GM19468 (cell line): ENCODE results near the gene ZNF549.

ENCODE experiments used
- ATAC-seq: cut with Tn5 transposase; IDR thresholded peaks from one replicate; pipeline ENCODE4 v1.9.1; 2021; ENCODE audit warnings: mild to moderate bottlenecking, moderate library complexity, moderate number of reproducible peaks; ENCODE audit not compliant: unreplicated experiment; ENCODE audit errors: extremely low read depth

Gene ZNF549

DNA sequence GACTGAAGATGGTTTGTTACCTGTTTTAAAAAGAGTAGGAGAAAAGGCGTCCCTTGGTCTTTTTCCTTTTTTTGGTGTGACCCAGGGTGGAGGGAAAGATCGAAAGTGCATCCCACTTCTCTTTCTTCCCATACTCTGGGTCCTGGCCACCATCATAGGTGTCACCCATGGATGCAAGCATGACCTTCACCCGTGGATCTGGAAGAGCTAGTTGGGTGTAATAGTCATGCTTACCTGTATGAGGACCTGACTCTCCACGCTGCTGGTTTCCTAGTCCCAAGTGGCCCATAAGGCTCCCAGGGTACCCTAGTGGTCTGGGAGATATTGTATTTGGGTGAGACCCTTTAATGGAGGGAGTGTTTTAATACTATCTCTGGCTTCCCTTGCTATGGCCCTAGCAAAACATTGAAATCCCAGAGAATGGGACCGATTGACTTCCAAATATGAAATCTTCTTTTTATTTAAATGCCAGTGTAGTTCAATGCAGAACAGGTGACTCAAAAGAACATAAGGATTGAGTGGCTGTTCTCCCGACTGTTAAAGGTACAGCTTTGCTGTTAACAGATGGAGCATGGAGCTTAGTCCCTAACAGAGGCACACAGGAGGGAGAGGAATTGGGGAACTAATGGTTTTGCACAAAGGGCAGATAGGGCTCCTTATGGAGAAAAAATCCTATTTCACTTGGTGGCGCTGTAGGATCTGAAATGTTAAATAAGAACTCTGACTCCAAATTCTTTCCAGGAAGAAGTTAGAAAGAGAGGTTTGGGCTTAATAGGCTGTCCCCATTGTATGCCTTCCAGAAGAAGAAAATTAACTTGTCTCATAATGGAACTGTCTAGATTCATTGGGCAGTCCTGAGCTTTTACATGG, 39.5 kb downstream of the ZNF549 start:
- no peak for ATAC-seq

DNA sequence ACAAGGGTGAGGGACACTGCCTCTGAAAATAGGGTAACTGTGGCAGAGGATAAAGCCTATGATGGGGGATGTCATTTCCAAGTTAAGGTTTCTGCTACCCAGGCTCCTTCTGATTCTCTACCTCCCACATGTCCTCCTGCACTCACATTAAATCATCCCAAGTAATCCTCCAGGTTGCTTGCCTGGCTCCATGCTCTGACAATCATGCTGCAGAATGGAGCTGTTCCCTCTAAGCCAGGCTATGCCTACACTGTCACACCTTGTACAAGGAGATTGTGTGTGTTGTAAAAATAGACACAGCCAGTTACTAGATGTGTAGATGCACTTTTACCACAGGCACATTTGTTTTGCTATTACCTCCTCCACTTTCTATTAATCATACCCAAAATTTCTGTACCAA, 43.6 kb downstream of the ZNF549 start:
- no peak for ATAC-seq

DNA sequence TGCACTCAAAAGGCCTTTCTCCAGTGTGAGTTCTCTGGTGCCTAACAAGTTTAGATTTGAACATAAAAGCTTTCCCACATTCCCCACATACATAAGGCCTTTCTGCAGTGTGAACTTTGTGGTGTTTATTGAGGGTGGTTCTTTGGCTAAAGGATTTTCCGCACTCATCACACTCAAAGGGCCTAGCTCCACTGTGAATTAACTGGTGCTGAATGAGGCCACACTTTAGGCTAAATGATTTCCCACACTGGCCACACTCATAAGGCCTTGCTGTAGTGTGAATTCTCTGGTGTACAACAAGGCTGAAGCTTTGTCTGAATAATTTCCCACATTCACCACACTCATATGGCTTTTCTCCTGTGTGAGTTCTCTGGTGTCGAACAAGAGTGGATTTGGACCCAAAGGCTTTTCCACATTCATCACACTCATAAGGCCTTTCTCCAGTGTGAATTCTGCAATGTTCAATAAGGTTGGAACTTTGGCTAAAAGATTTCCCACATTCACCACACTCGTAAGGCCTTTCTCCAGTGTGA, 45.3 kb downstream of the ZNF549 start:
- ATAC-seq = no peak

DNA sequence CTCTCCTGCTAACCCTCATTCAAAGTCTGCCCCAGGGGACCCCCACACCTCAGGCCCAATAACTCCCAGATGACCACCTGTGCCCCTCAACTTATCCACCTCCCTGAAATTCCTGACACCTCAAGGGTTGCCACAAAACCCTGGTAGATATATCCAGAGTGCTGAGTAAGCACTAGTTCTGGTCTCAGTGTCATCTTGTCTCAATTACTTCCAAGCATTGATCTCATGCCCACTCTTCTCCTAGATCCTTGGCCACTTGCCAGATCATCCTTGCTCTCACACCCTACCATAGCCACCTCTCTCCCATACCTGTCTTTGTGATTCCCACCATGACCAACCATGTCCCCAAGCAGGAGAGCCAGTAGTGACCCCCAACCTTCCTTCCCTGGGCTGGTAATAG, 49.5 kb downstream of the ZNF549 start:
- ATAC-seq = no peak

DNA sequence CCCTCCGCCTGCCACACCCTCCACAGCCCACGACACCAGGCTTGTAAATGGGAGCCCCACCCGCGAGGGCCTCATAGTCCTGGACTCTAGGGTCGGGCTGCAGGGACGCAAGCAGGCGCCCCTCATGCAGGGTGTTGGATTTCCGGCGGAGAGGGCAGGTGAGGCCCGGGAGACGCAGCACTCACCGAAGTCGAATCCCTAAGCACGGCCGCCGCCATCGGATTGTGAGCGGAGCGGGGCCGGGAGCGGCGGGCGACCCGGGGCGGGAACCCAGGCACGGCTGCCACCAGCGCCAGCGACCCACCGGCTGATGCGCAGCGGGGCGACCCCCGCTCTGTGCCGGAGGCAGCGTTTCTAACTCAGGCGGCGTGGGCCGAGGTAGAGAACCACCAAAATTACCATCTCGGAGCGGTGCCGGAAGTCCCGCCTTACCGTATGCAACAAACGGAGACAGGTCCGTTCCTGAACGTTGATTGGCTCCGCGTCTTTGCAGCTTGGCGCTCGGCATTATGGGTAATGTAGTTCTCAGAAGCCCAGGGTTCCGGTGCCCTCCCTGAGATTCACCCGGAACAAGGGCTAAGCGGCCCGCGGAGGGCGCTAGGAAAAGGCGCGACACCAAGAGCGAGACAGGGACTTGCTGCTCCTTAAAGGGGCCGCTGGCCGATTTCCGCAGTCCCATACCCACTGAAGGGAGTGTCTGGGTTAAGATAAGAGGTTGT, 51.5 kb downstream of the ZNF549 start, which contains the start of gene ZNF416:
ZNF416 (minus strand) TSS at position 425 of the 719 bp plus-strand sequence; CDS start at position 218, 207 bp downstream.
- peak; percentile 60 for ATAC-seq

DNA sequence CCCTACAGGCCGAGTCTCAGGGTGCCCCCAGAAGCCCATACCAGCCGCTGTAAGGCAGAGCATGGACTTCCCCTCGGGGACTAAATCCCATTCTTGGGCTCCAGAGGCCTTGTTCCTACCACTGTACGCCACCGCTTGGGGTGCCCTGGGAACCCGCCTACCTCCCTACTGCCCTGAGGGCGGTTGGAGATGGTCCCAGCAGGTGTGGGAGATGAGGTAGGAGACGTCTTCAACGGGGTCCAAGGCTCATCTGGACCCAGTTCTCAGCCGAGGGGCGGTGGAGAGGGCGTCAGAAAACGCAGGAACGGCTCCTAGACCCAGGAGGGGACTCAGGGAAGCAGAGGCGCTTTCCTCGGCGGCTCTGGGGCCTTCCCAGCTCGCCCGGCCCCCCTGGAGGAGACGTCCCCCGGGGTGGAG, 56.0 kb downstream of the ZNF549 start:
- ATAC-seq = no peak

DNA sequence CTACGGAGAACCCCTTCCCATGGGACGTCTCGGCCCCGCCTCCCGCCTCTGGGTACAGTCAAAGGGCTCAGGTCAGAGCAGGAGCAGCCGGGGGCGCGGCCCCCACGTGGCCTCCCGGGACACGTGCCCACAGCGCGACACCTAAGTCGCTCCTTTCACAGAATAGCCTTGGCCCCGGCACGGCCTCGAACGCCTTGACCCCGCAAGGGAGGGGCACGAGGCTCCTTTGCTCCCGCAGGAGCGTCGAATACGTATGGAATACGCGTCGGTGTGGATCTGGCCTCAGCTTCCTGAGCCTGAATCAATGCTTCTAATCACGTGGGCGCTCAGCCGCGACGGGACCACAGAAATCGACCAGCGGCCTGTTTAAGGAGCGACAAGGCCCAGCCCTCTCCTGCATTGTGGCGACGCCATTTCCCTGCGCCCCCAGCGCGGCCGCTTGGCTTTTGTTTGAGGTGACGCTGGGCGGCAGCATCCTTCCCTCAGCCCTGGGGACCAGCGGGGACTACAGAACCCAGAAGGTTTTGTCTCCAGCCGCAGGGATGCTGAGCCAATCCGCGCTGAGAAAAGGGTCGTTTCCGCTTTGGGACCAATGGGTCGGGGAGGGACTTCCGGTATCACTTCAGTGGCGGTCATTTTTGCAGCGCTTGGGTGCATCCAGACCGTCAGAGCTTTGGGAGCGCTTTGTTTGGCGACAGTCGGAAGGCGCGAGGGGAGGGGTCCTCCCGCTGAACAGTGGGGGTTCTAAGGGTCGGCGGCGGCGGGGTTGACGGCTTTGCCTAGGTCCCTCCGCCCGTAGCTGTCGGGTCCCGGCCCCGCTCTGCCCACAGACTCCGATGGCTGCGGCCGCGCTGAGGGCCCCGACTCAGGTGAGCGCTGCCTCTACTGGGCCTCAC, 56.6 kb downstream of the ZNF549 start, which contains the start of gene ZIK1:
ZIK1 (plus strand) TSS at position 625 of the 896 bp plus-strand sequence; CDS start at position 837, 212 bp downstream.
- no peak for ATAC-seq

DNA sequence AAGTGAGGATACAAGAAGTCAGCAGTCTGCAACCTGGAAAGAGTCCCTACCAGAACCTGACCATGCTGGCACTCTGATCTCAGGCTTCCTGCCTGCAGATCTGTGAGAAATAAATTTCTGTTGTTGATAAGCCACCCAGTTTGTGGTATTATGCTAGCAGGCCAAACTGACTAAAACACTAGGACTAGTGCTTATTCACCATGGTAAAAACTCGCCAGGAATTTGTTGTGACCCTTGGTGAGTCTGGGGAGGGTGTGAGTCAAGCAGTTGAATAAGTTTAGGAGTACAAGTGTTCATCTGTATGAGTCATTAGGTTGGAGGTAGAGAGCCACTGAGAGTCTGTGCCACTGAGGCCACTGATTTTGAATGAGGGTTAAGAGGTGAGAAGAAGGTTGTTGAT, 60.4 kb downstream of the ZNF549 start:
- no peak for ATAC-seq

DNA sequence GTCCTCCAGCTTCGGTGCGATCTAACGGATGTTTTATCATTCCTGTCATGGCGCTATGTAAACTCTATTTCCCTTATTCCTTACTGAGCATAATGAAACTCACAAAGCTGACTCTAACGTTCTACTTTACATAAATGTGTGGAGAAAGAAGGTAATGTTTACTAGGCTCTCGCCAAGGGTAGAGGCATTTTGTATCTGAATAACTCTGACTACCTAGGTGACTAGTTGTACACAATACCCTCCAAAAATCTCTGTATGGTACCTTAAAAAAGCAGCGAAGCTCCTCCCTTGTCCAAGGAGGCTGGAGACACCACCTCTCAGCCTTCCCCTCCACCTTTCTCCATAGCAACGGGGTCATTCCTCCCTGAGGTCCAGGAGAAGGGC, 72.2 kb downstream of the ZNF549 start:
- no peak for ATAC-seq

DNA sequence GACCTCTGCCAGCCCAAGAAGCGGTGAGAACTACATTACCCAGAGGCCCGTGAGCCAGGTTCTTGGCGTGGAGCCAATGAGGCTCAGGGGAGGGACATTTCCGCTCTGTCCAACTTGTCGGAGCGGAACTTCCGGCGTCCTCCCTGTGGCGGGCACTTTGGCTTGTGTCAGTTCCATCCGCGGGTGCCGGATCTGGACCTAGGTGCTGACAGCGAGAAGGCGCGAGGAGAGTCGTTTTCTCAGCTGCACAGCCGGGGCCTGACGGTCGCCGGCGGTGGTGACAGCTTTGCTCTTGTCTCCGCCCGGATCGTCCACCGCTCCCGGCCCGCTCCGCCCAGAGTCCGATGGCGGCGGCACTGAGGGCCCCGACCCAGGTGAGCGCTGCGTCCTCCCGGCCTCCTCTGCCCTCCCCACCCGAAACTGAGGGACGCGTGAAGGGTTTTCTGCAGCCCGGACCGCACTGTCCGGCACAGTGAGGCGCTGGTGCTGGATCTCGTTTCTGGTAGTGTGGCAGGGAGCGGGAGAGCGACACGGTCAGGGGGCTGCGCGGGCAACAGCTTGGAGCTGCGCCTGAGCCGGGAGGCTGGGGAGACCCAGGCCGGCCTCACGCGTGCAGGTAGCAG, 72.7 kb downstream of the ZNF549 start, which contains the start of gene ZNF530:
ZNF530 (plus strand) TSS at position 125 of the 623 bp plus-strand sequence. CDS start 4,461 bp downstream, outside the sequence.
- ATAC-seq = peak; percentile 94

DNA sequence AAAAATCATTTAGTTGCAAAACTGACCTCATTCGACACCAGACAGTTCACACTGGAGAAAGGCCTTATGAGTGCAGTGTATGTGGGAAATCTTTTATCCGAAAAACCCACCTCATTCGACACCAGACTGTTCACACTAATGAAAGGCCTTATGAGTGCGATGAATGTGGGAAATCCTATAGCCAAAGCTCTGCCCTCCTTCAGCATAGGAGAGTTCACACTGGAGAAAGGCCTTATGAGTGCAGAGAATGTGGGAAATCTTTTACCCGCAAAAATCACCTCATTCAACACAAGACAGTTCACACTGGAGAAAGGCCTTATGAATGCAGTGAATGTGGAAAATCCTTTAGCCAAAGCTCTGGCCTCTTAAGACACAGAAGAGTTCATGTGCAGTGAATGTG, 79.8 kb downstream of the ZNF549 start:
- no peak for ATAC-seq
